DND-41 (cell line): ENCODE measurements around the gene EPB41L5.
A peak's percentile ranks its signal among the peaks of the same experiment; 100 is the strongest.

Source experiments
- ATAC-seq: fragments of 200-7000 bp; cut with Tn5 transposase; 3 replicates; pipeline ENCODE4 v1.9.1; 2021; ENCODE audit warnings: low read depth; ENCODE audit not compliant: insufficient read depth
- DNase-seq: peaks from one replicate; pipeline ENCODE4 v3.0.0-alpha.2; 2020
- H2AFZ ChIP-seq: 2 replicates; pipeline ENCODE4 v1.6.0; 2012; ENCODE audit warnings: low read depth, low read length
- H3K27ac ChIP-seq: 2 replicates; pipeline ENCODE4 v1.5.1; 2012; ENCODE audit warnings: low read length, inconsistent platforms
- H3K27me3 ChIP-seq: fragments of 200-600 bp; sonication (generic); 2 replicates; pipeline ENCODE4 v1.6.0; 2012; ENCODE audit warnings: low read length, mild to moderate bottlenecking, inconsistent platforms; ENCODE audit not compliant: insufficient read depth, poor library complexity
- H3K36me3 ChIP-seq: 2 replicates; pipeline ENCODE4 v1.5.1; 2012; ENCODE audit warnings: low read length, inconsistent platforms; ENCODE audit not compliant: insufficient read depth
- H3K4me1 ChIP-seq: 2 replicates; pipeline ENCODE4 v1.5.1; 2012; ENCODE audit warnings: mild to moderate bottlenecking, low read length; ENCODE audit not compliant: insufficient read depth
- H3K4me2 ChIP-seq: 2 replicates; pipeline ENCODE4 v1.6.0; 2012; ENCODE audit warnings: mild to moderate bottlenecking, moderate library complexity, low read length, inconsistent platforms; ENCODE audit not compliant: insufficient read depth
- H3K4me3 ChIP-seq, 2 experiments: fragments of 200-600 bp in 1 of 2; shearing (Covaris generic) in 1 of 2; 2 replicates each; pipeline ENCODE4 v1.5.1; 2012 to 2016; ENCODE audit warnings: inconsistent platforms in 2 of 2, low read length in 2 of 2, mild to moderate bottlenecking in 2 of 2, low read depth in 1 of 2, moderate library complexity in 1 of 2
- H3K79me2 ChIP-seq: 2 replicates; pipeline ENCODE4 v1.6.0; 2012; ENCODE audit warnings: low read length, inconsistent platforms; ENCODE audit not compliant: insufficient read depth
- H3K9ac ChIP-seq: 2 replicates; pipeline ENCODE4 v1.6.0; 2012; ENCODE audit warnings: low read depth, mild to moderate bottlenecking, inconsistent platforms, low read length, moderate library complexity
- H3K9me3 ChIP-seq: 2 replicates; pipeline ENCODE4 v1.5.1; 2012; ENCODE audit warnings: low read length, moderate library complexity, mild to moderate bottlenecking, inconsistent platforms; ENCODE audit not compliant: insufficient read depth, severe bottlenecking
- H4K20me1 ChIP-seq: 2 replicates; pipeline ENCODE4 v1.6.0; 2012; ENCODE audit warnings: low read length; ENCODE audit not compliant: insufficient read depth
- EZH2 ChIP-seq: IDR thresholded peaks from 3 replicates; pipeline ENCODE4 v1.6.1; 2012; ENCODE audit warnings: borderline replicate concordance, low read depth, mild to moderate bottlenecking, moderate library complexity, low read length, inconsistent platforms; ENCODE audit not compliant: severe bottlenecking
- TF ChIP-seq, protein P1 (sequence below): IDR thresholded peaks from 2 replicates; pipeline ENCODE4 v1.5.1; 2012; ENCODE audit warnings: borderline replicate concordance, low read length, moderate library complexity, mild to moderate bottlenecking; ENCODE audit not compliant: poor library complexity, severe bottlenecking; ENCODE audit errors: extremely low read depth

The EPB41L5 gene

DNA sequence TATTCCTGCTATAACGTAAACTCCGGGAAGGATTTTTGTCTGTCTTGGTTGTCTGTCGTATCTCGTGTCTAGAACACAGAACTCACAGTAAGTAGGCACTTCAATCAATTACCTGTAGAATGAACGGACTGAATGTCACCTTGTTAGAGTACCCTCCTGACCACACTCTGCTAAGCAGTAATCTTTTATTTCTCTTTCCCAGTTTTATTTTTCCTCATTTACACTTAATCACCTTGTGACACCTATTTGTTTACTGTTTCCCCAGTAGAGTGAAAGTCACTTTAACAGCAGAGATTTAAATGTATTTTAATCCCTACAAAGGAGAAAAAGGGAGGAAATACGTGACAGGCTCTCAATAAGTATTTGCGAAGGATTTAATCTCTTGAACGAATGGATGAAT lies 514 bp upstream of the EPB41L5 start:
- TF ChIP-seq EZH2: no peak
- TF ChIP-seq, protein P1, sequence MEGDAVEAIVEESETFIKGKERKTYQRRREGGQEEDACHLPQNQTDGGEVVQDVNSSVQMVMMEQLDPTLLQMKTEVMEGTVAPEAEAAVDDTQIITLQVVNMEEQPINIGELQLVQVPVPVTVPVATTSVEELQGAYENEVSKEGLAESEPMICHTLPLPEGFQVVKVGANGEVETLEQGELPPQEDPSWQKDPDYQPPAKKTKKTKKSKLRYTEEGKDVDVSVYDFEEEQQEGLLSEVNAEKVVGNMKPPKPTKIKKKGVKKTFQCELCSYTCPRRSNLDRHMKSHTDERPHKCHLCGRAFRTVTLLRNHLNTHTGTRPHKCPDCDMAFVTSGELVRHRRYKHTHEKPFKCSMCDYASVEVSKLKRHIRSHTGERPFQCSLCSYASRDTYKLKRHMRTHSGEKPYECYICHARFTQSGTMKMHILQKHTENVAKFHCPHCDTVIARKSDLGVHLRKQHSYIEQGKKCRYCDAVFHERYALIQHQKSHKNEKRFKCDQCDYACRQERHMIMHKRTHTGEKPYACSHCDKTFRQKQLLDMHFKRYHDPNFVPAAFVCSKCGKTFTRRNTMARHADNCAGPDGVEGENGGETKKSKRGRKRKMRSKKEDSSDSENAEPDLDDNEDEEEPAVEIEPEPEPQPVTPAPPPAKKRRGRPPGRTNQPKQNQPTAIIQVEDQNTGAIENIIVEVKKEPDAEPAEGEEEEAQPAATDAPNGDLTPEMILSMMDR: no peak
- peaks cover 4% of the 10 kb centered on the region; the same call in 1 of the 2 replicates for H4K20me1 ChIP-seq
- DNase-seq: no peak
- peak overlapping the region; percentile 78 for H3K4me2 ChIP-seq
- peaks cover 41% of the 10 kb centered on the region for H3K79me2 ChIP-seq
- H3K4me1 ChIP-seq: peaks cover 27% of the 10 kb centered on the region
- H3K27ac ChIP-seq: peak overlapping the region; percentile 65
- peak overlapping the region; percentile 94 for H3K9ac ChIP-seq
- H3K4me3 ChIP-seq: peak overlapping the region; percentile 74 to 80; a peak in 3 of 4 replicates
- H3K27me3 ChIP-seq: no peaks in the 10 kb centered on the region
- peak overlapping the region; percentile 66 for H2AFZ ChIP-seq
- H3K9me3 ChIP-seq: no peaks in the 10 kb centered on the region
- ATAC-seq: no peak
- H3K36me3 ChIP-seq: no peaks in the 10 kb centered on the region; the same call in 1 of the 2 replicates

DNA sequence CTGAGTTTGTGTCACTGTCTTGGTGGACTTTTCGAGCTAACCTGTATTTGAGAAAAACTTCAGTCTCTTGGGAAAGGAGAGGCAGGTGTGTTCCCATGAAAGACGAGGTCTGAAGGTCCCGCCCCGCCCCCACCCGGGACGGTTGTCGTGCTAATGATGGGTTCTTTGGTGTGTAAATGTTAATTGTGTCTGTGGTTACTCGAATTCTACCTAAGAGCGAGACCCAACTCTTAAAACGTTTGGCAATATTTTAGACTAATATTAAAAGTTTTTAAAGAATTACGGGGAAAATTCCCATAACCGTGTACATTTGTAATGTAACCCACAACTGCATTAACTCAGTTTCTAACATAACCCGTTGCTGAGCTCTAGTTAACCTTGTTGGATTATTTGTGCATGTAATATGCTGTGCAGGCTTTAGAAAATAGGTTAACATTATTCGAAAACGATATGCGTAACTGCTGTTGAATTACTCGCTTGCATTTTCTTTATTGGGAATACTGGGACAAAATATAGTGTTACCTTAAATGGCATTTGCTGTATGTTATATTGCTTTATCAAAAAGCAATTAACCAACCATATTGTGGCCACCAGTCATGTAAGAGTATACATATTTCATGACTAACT lies 833 bp downstream of the EPB41L5 start:
- Histone ChIP-seq H3K4me3 (peak overlapping the region; percentile 74 to 80), H3K9me3 (no peaks in the 10 kb centered on the region), H2AFZ (peak overlapping the region; percentile 66), H3K36me3 (peaks cover 2% of the 10 kb centered on the region; the same call in 1 of the 2 replicates), H3K4me1 (peaks cover 27% of the 10 kb centered on the region), H3K4me2 (peak overlapping the region; percentile 78), H4K20me1 (peaks cover 4% of the 10 kb centered on the region; the same call in 1 of the 2 replicates), H3K27ac (peak overlapping the region; percentile 73), H3K79me2 (peaks cover 48% of the 10 kb centered on the region), H3K27me3 (no peaks in the 10 kb centered on the region), H3K9ac (peak overlapping the region; percentile 94)
- DNase-seq (peak; percentile 46), ATAC-seq (no peak)
- no peak for TF ChIP-seq EZH2
- TF ChIP-seq, protein P1: no peak

DNA sequence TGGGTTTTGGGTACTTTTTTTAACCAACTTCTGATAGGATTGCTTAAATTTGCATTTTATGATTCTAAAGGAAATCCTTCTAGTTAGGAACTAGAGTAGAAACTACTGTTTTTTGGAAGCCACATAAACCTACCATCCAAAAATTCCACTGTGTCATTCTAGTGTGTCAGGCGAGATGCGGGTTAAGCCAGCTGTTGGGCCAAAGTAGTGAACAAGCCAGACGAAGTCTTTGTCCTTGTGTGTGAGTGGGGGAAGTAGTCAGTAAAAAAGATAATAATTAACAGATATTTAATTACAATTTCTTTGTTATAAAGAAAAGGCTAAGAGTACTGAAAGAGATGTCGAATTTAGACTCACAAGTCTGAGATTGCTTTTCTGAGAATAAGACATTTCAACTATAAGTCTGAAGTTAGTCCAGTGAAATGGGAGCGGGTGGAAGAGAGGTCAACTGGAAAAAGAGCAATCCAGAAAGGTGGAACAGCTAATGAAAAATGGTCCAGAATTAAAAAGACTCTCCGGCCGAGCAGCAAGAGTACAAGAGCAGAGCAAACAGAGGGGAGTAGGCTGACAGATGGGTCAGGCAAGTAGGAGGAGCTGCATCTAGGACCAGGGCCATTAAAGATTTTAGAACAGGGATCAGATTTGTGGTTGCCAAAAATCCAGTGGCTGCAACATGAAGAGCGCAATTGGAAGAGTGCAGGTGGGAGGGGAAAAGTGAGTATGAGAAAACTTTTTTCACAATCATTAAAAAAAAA lies 1.5 kb downstream of the EPB41L5 start:
- Histone ChIP-seq H3K4me2 (peak overlapping the region; percentile 78), H4K20me1 (peaks cover 4% of the 10 kb centered on the region; the same call in 1 of the 2 replicates), H3K79me2 (peaks cover 55% of the 10 kb centered on the region)

More for the DNA sequence above, 1.5 kb downstream of the EPB41L5 start:
- Histone ChIP-seq H3K4me3 (peak overlapping the region; percentile 74 to 80; a peak in 3 of 4 replicates), H3K9ac (peak overlapping the region; percentile 94; the same call in 1 of the 2 replicates), H3K27me3 (no peaks in the 10 kb centered on the region), H3K27ac (no peak overlapping the region), H3K4me1 (peaks cover 27% of the 10 kb centered on the region), H3K9me3 (no peaks in the 10 kb centered on the region), H2AFZ (no peak overlapping the region), H3K36me3 (peaks cover 6% of the 10 kb centered on the region; the same call in 1 of the 2 replicates)
- ATAC-seq (no peak), DNase-seq (no peak)
- TF ChIP-seq EZH2: no peak
- TF ChIP-seq, protein P1: no peak
